Endothelial cell of umbilical vein (primary cell): Measurements from ENCODE around the gene APH1A. TPM values are rescaled to one million over a fixed set of nuclear protein-coding genes. Genes with fewer than 3 reads are reported as not detected.

Experiments used
- BruUV-seq: library from RNA; stranded (reverse); fragments of 400-500 nt; replicated peaks from 2 replicates; lab custom pipeline; 2021; lab: Mats Ljungman, UMichigan
- CTCF ChIA-PET: fragments of 300-600, 350-600 bp; sonication (Branson Sonifier 250); formaldehyde crosslinking; loops from one replicate; lab custom pipeline; 2021; ENCODE audit warnings: antibody characterized with exemption, inconsistent platforms; lab: Charles Lee
- POLR2A ChIA-PET: fragments of 300-600, 350-600 bp; sonication (Branson Sonifier 250); formaldehyde crosslinking; loops from one replicate; lab custom pipeline; 2021; ENCODE audit warnings: antibody characterized with exemption, inconsistent platforms; lab: Charles Lee
- DNase-seq: peaks from one replicate; pipeline ENCODE4 v3.0.0-alpha.2; 2011; ENCODE audit warnings: low read depth, low spot score
- FAIRE-seq: peaks from 2 replicates; lab custom pipeline; 2011; peaks lifted over from hg19 to GRCh38; lab: Jason Lieb, UNC
- H2AFZ ChIP-seq: 2 replicates; pipeline ENCODE4 v1.6.0; 2012; ENCODE audit warnings: low read depth, low read length, control low read depth, inconsistent platforms
- H3K27ac ChIP-seq: 2 replicates; pipeline ENCODE4 v1.5.1; 2011; ENCODE audit warnings: low read depth, mild to moderate bottlenecking, control low read depth, low read length, moderate library complexity; ENCODE audit not compliant: insufficient read depth
- H3K27me3 ChIP-seq, 2 experiments: 2 replicates each; pipeline versions ENCODE4 v1.6.0 to v1.6.1; 2011; ENCODE audit warnings: low read length in 2 of 2, mixed read lengths in 1 of 2; ENCODE audit not compliant: control insufficient read depth in 2 of 2, insufficient read depth in 2 of 2
- H3K36me3 ChIP-seq, 2 experiments: 2 replicates in 1 of 2; 3 replicates in 1 of 2; pipeline ENCODE4 v1.5.1; 2011; ENCODE audit warnings: low read length in 2 of 2, mild to moderate bottlenecking in 1 of 2, moderate library complexity in 1 of 2; ENCODE audit not compliant: control insufficient read depth in 2 of 2, insufficient read depth in 2 of 2; ENCODE audit errors: extremely low read depth in 1 of 2
- H3K4me1 ChIP-seq: 3 replicates; pipeline ENCODE4 v1.5.1; 2011; ENCODE audit warnings: mild to moderate bottlenecking, low read length; ENCODE audit not compliant: control insufficient read depth, insufficient read depth; ENCODE audit errors: extremely low read depth
- H3K4me2 ChIP-seq: 2 replicates; pipeline ENCODE4 v1.6.1; 2011; ENCODE audit warnings: low read length, control low read depth, mixed read lengths; ENCODE audit not compliant: insufficient read depth
- H3K4me3 ChIP-seq, 3 experiments: fragments of 200-600 bp in 1 of 3; sonication (generic), shearing (Covaris generic) in 1 of 3; replicated peaks in 1 of 3; 2 replicates each; pipeline ENCODE4 v1.5.1; 2011 to 2016; ENCODE audit warnings: control low read depth in 3 of 3, low read length in 3 of 3, mild to moderate bottlenecking in 2 of 3, inconsistent platforms in 1 of 3, low read depth in 1 of 3, moderate library complexity in 1 of 3; ENCODE audit not compliant: insufficient read depth in 1 of 3
- H3K79me2 ChIP-seq: 2 replicates; pipeline ENCODE4 v1.6.0; 2012; ENCODE audit warnings: low read length, inconsistent platforms; ENCODE audit not compliant: control insufficient read depth, insufficient read depth
- H3K9ac ChIP-seq: replicated peaks from 2 replicates; pipeline ENCODE3; 2011; ENCODE audit warnings: low read length, control low read depth; ENCODE audit not compliant: insufficient read depth; ENCODE audit errors: extremely low read depth
- H3K9me1 ChIP-seq: replicated peaks from 3 replicates; pipeline ENCODE4 v1.6.0; 2011; ENCODE audit warnings: mild to moderate bottlenecking, low read length; ENCODE audit not compliant: control insufficient read depth, insufficient read depth; ENCODE audit errors: extremely low read depth
- H3K9me3 ChIP-seq: replicated peaks from 2 replicates; pipeline ENCODE4 v1.5.1; 2012; ENCODE audit warnings: low read length, inconsistent platforms; ENCODE audit not compliant: control insufficient read depth, insufficient read depth
- H4K20me1 ChIP-seq: replicated peaks from 2 replicates; pipeline ENCODE3; 2011; ENCODE audit warnings: mild to moderate bottlenecking, low read length; ENCODE audit not compliant: control insufficient read depth, insufficient read depth; ENCODE audit errors: extremely low read depth
- CTCF ChIP-seq, 2 donors: IDR thresholded peaks; 1 replicate in 1 of 2; 2 replicates in 1 of 2; pipeline ENCODE4 v1.5.1; 2011; ENCODE audit warnings: low read length in 2 of 2, mild to moderate bottlenecking in 2 of 2, moderate library complexity in 2 of 2, control low read depth in 1 of 2, inconsistent platforms in 1 of 2, low read depth in 1 of 2; ENCODE audit not compliant: insufficient read depth in 1 of 2; ENCODE audit errors: extremely low read depth in 1 of 2
- EZH2 ChIP-seq: IDR thresholded peaks from 2 replicates; pipeline ENCODE4 v1.6.1; 2012; ENCODE audit warnings: borderline replicate concordance, low read depth, mild to moderate bottlenecking, moderate library complexity, low read length, inconsistent platforms; ENCODE audit not compliant: severe bottlenecking
- FOS ChIP-seq: IDR thresholded peaks from 2 replicates; pipeline ENCODE4 v1.6.1; 2011; ENCODE audit warnings: mild to moderate bottlenecking, low read length, moderate library complexity, borderline replicate concordance; ENCODE audit not compliant: insufficient read depth
- GATA2 ChIP-seq: IDR thresholded peaks from 2 replicates; pipeline ENCODE4 v1.7.0; 2011; ENCODE audit warnings: low read depth, mild to moderate bottlenecking, moderate library complexity, mixed read lengths, low read length; ENCODE audit not compliant: insufficient read length, insufficient read depth
- JUN ChIP-seq: IDR thresholded peaks from 2 replicates; pipeline ENCODE4 v1.6.1; 2011; ENCODE audit warnings: borderline replicate concordance, low read depth; ENCODE audit not compliant: insufficient read length, insufficient read depth
- MAX ChIP-seq: IDR thresholded peaks from 2 replicates; pipeline ENCODE4 v1.6.1; 2011; ENCODE audit not compliant: insufficient read depth, insufficient read length
- MYC ChIP-seq: IDR thresholded peaks from one replicate; pipeline ENCODE4 v1.6.1; 2011; ENCODE audit warnings: mild to moderate bottlenecking, low read depth, low read length
- POLR2A ChIP-seq: IDR thresholded peaks from 2 replicates; pipeline ENCODE4 v1.6.1; 2012; ENCODE audit warnings: low read depth, mild to moderate bottlenecking, control low read depth, low read length
- POLR2AphosphoS5 ChIP-seq: IDR thresholded peaks from 2 replicates; pipeline ENCODE4 v1.6.1; 2012; ENCODE audit warnings: low read depth, mild to moderate bottlenecking, control low read depth, low read length, moderate library complexity; ENCODE audit not compliant: insufficient read depth
- dilution Hi-C: fragments of 300-500 bp; cut with MboI; formaldehyde crosslinking; loops from one replicate; pipeline ENCODE4 v1.15.0; 2019; ENCODE audit warnings: low sequenced_read_pairs; ENCODE audit not compliant: extremely low pct_ligation_motif_present
- intact Hi-C: fragments of 100-400 bp; cut with micrococcal nuclease; formaldehyde crosslinking; loops from one replicate; pipeline ENCODE4 v1.10.0; 2022
- polyA plus RNA-seq, 4 experiments: library from polyadenylated mRNA; depleted of rRNA in 3 of 4; stranded (reverse) in 3 of 4; unstranded in 1 of 4; fragments of >200 nt; gene quantifications; 2 replicates each; pipeline versions ENCODE4 v1.2.1 to v1.2.3, GENCODE V29; 2011 to 2012; ENCODE audit warnings: missing spikeins in 1 of 4
- total RNA-seq: library from RNA; stranded (reverse); gene quantifications from 2 replicates; pipeline ENCODE4 v1.2.3, GENCODE V29; 2021

The APH1A gene
- total and polyA plus RNA-seq, 2 donors (not counting 3 experiments of a cell fraction or from before 2014, with no cell fraction given): 165 to 325 TPM

- dilution Hi-C loops: no loop called here
- H4K20me1 ChIP-seq: no peaks in the 10 kb centered on the region
Measured at GRCh38 chr1:150288822-150289221, 20.0 kb upstream of the APH1A start.

GRCh38 chr1:150288382-150288781 lies 19.6 kb upstream of the APH1A start:
- Histone ChIP-seq H3K27ac (no peak overlapping the region), H3K79me2 (no peaks in the 10 kb centered on the region), H3K36me3 (no peaks in the 10 kb centered on the region), H3K4me2 (no peak overlapping the region), H3K9ac (no peak overlapping the region), H2AFZ (no peak overlapping the region), H3K9me1 (no peaks in the 10 kb centered on the region), H4K20me1 (no peaks in the 10 kb centered on the region), H3K27me3 (peaks cover 0 to 6% of the 10 kb centered on the region in 2 experiments), H3K4me3 (no peak overlapping the region), H3K9me3 (no peaks in the 10 kb centered on the region), H3K4me1 (peaks cover 6% of the 10 kb centered on the region)
- ChIA-PET CTCF (interaction anchor here (1.0 to 3.5 kb wide), 2 partner anchors 33 to 686 kb away, joined by 3 to 14 read pairs; partner anchors contain the start of gene CERS2), POLR2A (no interaction called here)
- no TSS peak for BruUV-seq
- intact Hi-C loops (no loop called here), dilution Hi-C loops (no loop called here)
- DNase-seq: no peak
- TF ChIP-seq POLR2AphosphoS5 (no peak), FOS (no peak), JUN (no peak), MYC (no peak), GATA2 (no peak), EZH2 (no peak), CTCF (IDR thresholded peaks at IDR 0.05; ENCODE audit: extremely low read depth in 1 of 2, insufficient read depth in 1 of 2, low read depth in 1 of 2, low read length in 2 of 2) (no peak), POLR2A (no peak), MAX (no peak)
- FAIRE-seq: no peak

More at GRCh38 chr1:150288822-150289221, 20.0 kb upstream of the APH1A start:
- H3K4me1 ChIP-seq: peaks cover 8% of the 10 kb centered on the region
- H3K79me2 ChIP-seq: peaks cover under 1% of the 10 kb centered on the region
- ChIA-PET POLR2A (no interaction called here), CTCF (interaction anchor here (0.5 to 3.5 kb wide), 2 partner anchors 33 to 270 kb away, joined by 3 to 14 read pairs; no protein-coding TSS in a partner anchor)
- no peak overlapping the region for H3K4me3 ChIP-seq
- no peak overlapping the region for H3K27ac ChIP-seq
- FAIRE-seq: no peak
- DNase-seq: no peak
- no TSS peak for BruUV-seq
- intact Hi-C loops: no loop called here
- H3K9me1 ChIP-seq: no peaks in the 10 kb centered on the region
- TF ChIP-seq POLR2AphosphoS5 (no peak), GATA2 (no peak), MAX (no peak)
- H3K4me2 ChIP-seq: no peak overlapping the region
- H2AFZ ChIP-seq: no peak overlapping the region
- H3K36me3 ChIP-seq: no peaks in the 10 kb centered on the region
- no peak overlapping the region for H3K9ac ChIP-seq
- H3K9me3 ChIP-seq: no peaks in the 10 kb centered on the region
- peaks cover 0 to 3% of the 10 kb centered on the region in 2 experiments for H3K27me3 ChIP-seq
